GM19397 (cell line): Measurements from ENCODE around the gene RASAL3.
"Not testable (repeated sequence)": the region's sequence is repeated elsewhere in the genome, so short reads cannot be mapped to it uniquely, and the experiment has no call there.

ENCODE experiments used
- ATAC-seq: cut with Tn5 transposase; IDR thresholded peaks from one replicate; pipeline ENCODE4 v1.9.1; 2021; ENCODE audit warnings: mild to moderate bottlenecking, moderate library complexity; ENCODE audit not compliant: unreplicated experiment

The RASAL3 gene

DNA sequence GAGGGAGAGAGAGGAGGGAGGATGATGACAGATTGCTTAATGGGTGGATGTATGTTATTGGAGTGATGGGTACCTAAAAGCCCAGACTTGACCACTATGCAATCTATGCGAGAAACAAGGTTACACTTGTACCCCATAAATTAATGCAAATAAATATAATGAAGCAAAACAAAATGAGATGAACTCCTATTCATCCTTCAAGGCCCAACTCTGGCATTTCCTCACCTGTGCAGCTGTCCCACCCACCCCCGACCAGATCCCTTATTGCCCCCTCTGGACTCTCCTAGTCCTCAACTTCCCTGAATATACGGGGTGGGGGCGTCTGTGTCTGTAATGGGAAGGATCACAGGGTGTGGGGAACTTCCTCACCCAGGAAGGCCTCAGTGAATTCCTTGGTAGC is 10.8 kb upstream of the RASAL3 start:
- no peak for ATAC-seq

DNA sequence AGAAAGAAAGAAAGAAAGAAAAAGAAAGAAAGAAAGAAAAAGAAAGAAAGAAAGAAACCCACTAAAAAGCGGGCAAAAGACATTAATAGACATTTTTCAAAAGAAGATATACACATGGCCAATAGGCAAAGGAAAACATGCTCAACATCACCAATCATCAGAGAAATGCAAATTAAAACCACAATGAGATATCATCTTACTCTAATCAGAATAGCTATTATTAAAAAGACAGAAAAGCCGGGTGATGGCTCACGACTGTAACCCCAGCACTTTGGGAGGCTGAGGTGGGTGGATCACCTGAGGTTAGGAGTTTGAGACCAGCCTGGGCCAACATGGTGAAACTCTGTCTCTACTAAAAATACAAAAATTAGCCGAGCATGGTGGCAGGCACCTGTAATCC is 9.5 kb upstream of the RASAL3 start:
- not testable (repeated sequence) for ATAC-seq

DNA sequence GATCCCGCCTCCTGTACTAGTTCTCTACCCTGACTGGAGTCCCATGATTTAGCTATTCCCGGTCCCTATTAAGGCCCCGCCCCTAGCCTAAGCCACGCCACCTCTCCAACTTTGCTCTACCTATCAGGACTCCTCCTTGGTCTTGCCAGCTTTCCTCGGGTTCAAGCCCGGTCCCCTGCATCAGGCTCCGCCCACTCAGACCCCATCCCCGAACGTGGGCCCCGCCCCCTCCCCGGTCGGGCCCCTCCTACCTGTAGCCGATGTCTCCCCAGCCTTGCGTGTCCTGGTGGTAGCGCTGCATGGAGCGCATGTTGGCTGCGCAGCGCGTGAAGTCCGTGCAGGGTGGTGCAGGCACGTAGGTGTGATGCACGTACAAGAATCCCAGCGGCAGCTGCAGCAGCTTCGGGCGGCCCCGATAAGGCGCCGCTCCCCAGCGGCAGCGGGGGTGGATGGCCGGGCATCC is 7.3 kb upstream of the RASAL3 start:
- no peak for ATAC-seq

DNA sequence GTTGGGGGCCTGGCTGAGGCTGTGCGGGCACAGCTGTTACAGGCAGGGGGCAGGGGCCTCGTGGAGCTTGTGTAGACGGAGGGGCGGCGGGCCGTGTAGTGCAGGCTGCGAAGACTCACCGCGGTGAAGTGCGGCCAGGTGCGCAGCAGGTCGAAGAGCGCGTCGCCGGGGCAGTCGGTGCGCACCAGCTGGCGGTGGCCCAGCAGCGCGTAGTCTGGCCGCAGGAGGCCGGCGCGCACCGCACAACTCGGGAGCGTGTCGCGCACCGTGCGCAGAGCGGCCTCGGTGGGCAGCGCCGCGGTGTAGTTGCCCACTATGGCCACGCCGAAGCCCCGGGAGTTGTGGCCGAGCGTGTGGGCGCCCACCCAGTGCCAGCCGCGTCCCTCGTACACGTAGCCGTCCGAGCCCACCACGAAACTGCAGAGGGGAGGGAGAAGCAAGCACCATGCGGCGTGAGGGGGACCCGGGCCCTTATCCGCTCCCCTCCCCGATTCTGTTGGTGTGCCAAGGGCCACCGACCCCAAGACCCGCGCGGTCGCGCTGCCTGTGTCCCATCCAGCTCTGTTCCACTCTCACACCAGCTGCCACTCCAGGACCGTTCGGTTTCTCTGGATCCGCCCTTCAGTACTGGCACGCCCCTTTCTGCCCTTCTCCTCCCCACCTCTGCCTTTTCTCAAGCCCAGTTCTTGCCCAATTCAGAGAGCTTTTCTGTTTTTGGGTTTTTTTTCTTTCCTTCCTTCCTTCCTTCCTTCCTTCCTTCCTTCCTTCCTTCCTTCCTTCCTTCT is 5.4 kb upstream of the RASAL3 start:
- no peak for ATAC-seq

DNA sequence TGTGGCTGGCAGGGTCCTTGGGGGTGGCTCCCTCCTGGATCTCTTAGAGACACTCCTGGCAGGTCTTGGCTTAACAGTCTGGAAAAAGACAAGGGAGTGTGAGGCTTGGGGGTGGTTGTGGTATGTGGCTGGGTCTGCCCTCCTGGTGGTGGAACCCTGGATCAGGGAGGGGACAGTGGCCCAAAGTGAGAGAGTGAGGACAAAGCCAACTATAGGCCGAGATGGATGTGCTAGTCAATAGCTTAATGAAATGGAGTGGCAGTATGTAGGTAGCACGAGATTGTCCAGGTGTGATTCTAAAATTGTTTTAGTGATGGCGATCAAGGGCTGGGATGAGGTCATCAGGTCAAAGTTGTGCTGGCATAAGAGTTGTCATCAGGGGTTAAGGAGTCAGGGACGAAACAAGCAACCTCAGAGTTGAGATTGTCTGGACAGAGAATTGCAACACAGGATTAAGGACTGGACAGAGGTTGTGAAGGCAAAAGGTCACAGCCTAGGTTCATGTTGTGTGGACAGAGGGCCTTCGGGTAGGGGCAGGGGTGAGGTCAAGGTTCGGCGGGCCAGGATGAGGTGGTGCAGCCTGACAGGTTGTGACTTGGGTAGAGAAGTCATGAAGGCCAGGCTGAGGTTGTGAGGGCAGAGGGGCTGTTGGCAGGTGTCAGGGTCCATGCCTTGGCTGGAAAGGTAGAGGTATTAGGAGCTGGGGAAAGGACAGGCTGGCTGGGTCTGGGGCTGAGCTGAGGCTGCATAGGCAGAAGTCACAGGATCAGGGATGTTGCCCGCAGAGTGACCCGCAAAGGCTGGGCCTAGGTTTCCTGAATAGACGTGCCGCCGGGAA is 4.5 kb upstream of the RASAL3 start:
- ATAC-seq, result no peak

DNA sequence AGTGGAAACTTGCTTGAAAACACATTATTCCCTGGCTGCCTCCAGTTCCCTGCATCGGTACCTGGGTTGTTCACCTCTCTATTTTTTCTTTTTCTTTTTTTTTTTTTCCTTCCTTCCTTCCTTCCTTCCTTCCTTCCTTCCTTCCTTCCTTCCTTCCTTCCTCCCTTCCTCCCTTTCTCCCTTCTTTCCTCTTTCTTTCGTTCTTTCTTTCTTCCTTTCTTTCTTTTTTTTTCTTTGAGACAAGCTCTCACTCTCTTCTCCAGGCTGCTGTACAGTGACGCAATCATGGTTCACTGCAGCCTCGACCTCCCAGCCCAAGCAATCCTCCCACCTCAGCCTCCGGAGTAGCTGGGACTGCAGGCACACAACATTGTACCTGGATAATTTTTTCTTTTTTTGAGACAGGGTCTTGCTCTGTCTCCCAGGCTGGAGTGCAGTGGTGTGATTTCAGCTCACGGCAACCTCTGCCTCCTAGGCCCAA is 3.4 kb upstream of the RASAL3 start:
- no peak for ATAC-seq

DNA sequence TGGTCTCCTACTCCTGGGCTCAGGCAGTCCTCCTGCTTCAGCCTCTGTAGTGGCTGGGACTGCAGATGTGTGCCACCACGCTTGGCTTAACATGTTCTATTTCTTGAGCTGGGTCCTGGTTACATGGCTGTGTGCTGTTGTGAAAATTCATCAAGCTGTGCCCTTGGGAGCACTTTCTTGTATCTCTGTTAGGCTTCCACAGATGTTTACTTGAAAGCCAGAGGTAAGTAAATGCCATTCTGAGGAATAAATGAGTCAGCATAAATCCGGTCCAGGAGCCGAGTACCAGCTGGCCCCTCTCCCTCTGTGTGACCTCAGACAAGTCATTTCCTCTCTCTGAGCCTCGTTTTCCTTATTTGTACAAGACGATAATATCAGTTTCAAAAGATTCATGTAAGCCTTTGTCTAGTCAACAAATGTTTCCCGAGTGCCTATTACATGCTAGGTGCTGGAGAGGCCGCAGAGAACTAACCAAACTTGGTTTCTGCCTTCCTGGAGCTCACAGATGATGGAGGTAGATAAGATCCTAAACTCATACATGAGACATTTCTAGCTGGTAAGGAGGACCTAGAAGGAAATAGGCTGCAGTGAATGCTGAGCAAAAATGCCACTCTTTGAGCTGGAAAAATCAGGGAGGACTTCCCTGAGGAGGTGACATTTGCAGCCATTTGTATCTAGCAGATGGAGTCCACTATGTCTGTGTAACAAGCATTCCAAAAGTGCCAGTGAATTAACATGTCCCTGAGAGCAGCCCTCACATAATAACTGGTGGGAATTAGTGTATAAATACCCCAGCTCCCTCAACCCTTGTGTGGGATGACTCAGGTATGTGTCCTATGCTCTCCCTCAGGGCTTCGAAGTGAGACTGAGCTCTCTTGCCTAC is 2.7 kb upstream of the RASAL3 start:
- peak; percentile 44 for ATAC-seq

DNA sequence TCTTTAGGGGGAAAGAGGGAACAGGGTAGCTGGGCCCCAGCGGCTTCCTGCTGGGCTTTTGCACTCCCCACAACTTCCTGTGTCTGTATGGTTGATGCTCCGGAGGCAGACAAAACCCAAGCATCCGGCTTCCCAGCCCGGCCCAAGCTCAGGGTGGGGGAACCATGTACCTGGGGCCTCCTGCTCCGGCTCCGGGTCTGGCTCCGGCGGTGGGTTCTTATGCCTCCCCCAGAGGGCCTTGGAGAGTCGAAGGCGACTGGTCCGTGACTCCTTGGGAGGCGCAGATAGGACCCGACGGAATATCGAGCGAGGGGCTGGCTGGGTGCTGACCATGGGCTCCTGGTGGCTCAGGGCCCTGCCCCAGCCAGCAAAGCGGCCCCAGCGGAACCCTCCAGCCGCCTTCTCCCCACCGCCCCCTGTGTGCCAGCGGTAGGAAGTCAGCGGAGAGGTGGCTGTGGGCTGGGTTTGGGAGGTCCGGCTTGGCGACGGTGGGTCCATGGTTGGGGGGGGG is 428 bp downstream of the RASAL3 start:
- ATAC-seq, result no peak

DNA sequence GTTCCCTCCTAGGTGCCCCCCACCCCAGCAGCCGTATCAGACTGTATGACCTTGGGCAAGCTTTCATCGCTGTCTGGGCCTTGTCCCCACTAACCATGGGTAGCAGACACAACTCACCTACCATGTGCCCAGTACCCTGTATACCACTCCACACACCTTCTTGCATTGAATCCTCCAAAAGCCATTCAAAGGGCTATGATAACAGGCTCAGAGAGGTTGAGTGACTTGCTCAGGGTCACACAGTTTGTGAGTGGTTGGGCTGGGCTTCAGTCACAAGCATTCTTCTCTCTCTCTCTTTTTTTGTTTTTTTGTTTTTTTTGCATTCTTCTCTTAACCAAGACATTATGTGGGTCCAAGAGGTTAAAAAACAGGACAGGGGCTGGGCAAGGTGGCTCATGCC is 2.6 kb downstream of the RASAL3 start:
- ATAC-seq, result no peak

DNA sequence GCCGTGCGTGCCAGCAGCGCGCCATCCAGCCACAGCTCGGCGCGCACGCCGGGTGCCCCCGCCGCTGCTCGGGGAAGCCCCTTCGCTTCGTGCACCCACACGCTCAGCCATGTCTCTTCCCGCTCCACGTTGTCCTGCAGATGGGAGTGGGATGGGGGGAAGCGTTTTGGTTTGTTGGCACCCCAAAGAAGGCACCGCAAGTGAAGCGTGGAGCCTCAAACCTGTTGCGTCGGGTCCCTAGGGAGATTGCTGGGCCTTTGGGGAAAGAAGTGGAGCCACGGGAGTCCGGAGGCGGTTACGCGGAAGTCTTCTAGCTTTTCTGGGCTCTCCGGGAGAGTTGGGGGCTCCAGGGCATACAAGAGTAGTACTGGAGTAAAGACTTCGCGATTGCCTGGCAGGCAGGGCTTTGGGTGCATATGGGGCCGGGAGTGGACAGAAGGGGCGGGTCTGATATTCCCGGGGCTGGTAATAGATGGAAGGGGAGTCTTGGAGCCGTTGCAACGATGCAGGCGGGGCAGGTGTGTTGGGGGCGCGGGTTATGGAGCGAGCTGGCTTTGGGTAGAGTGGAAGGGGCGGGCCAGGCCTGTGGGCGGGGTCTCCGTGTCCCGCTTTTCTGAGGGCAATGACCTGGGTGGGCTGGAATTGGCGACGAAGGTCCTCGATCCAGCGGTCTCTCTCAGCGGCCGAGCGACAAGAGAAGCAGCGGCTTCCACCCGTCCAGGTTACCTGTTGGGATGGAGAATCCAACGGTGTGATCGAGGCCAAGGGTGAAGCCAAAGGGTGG is 6.5 kb downstream of the RASAL3 start:
- no peak for ATAC-seq

DNA sequence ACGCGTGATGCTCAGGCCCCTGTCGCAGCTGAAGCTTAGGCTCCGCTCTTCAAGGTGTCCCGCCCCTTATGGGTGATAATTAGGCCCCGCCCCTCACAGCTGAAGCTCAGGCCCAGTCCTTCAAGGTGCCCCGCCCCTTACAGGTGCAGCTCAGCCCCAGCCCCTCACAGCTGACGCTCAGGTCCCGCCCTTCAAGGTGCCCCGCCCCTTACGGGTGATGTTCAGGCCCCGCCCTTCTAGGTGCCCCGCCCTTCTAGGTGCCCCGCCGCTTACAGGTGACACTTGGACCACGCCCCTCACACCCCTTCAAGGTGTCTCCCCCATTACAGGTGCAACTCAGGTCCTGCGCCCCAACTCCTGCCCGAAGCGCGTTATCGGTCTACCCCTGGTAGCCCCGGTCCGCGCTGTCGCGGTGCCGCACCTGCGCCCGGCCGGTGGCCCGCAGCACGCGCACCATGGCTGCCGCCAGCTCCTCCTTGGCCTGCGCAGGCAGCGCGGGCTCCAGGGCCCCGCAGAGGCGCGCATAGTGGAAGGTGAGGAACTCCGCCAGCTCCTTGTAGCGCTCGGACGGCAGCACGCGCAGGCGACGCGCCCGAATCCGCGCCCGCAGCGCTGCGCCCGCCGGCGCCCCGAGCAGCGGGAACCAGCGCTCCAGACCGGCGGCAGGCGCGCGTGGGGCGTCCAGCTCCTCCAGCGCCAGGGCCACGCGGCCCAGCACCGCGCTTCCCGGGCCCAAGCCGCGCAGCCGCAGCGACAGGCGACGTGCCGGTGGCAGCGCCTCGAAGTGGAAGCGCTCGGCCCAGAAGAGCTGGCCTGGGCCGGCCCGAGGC is 7.3 kb downstream of the RASAL3 start:
- no peak for ATAC-seq

DNA sequence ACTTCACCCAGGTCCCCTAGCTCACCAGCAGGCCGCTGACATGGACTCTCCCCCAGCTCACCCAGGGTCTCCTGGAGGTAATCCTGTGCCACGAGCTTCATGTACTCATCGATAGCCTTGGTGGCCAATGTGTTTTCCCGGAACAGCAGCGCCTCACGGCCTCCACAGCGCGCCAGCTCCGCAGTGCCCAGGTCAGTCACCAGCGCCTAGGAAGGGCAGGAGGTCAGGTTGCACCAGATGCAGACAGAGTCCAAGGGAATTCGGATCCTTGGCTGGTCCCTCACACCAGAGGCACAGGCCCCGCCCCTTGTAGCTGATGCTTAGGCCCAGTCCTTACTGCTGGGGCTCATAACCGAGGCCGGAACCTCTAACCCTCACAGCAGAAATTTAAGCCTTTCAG is 7.9 kb downstream of the RASAL3 start:
- no peak for ATAC-seq

DNA sequence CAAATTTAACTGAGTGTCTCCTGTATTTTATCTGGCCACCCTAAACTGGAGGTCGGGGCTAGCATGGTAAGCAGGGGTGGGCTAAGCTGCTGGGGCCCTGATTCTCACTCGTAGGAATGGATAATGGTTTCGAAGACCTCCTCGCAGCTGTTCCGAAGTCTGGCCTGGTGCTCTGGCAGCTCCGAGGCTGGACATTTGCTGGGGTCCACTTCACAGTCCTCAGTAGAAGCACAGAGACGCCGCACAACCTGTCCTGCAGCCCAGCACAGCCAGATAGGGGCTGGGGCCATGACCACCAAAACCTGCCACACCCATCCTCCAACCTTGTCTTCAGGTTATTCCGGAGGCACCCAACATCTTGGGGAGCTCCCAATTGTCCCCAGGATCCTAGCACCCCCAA is 8.3 kb downstream of the RASAL3 start:
- no peak for ATAC-seq

DNA sequence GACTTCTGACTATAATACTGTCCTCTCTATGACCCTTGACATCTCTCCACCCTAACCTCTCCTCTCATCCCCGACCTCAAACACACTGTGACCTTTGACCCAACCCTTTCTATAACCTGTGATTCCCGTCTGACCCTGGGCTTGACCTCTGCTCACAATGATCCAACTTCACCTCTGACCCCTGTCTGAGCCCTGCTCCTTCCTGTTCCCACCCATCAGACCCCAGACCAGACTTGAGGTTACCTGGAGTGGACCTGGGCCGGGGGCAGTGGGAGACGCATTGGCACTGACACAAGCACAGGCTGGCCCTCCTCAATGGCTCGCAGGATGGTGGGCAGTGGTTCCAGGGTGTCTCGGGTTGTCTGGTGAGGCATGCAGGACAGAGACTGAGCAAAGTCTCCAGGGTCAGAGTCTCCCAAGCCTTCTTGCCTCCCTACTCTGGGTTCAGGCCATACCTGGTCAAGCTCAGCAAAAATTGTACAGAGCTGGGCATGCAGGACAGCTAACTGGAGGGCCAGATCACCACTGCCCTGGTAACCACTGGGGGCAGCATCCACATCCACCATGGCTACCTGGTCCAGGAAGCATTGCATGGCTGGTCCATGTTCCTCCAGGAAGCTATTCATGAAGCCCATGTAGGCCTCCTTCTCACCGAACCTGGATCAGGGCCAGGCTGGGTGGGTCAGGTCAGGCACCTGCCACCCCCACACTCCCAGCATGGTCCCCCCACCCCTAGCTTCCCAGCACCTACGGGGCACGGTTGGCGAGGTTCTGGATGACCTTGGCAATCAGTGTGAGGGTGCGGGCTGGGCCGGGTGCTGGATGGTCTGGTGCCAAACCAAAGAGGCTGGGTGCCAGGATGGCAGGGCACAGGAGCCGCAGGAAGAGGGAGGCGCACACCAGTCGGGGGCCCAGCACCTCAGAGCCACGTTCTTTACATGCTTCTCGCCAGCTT is 10.2 kb downstream of the RASAL3 start:
- ATAC-seq, result no peak

DNA sequence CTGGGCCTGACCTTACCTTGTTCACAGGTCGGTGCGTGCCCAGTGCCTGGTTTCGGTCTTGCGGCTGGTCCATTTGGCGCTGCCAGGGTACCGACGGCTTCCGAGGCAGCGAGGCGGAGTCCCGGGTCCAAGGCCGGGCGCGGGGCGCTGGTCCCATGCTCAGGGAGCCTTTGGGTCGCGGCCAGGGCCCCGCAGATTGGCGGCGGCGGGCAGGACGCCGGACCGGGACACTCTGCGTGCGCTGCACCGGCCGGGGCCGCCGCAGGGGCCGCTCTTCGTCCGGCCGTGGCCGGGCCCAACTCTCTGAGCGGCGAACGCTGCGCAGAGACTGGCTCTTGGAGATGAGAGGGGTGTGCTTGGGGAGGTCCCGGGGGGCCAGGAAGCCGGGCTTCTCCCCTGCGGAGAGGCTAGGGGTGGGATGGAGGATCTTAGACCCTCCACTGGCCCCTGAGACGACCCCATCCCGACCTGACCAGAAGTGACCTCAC is 11.2 kb downstream of the RASAL3 start:
- ATAC-seq, result no peak

DNA sequence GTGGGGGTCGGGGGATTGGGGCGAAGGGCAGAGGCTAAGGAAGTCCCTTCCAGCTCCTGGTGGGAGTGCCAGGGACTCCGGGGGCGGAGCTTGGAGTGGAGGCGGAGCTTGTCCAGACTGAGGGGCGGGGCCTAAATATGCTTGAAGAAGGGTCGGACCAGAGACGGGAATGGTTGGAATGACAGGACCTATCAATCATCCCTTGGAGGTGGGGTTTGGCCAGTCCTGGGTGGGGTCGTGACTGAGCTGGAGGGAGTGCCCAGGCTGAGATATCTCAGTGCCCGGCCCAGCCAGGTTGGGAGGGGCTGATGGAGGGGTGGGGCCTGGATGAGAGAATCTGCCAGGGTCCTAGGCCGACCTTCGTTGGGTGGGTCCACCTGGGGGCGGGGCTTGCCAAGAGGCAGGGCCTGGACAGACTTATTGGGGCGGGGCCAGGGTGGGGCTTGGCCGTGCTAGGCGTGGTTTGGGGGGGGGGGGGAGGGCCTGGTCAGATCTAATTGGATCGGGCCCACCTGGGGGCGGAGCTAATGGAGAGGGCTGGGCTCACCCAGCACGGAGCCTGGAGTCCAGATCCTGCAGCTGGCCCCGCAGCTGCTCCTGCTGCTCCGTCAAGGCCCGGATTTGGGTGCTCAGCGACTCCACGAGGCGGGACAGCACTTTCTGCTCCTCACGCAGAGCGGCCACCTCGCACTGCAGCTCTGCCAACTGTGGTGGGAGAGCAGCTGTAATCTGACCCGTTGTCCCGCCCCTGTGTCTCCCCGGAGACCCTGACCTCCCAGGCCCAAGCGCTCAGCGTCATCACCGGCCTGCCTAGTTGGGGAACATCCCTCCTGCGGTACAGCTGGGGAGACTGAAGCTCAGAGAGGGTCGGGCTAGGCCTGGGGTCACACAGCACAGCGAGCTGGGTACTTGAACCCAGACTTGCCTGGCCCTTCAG is 12.0 kb downstream of the RASAL3 start:
- no peak for ATAC-seq

DNA sequence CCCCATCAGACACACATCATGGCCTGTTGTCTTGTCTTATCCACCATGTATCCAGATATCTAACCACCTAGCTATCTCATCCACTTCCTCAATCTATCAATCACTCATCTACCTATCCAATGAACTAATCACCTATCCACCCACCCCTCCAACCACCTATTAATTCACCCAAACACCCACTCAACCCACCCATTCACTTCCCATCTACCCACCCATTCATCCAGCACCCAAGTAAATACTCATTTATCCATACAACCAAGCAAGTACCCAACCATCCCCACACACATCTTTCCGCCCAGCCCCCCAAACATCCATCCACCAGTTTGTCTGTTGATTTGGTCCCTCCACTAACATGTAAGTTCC is 13.8 kb downstream of the RASAL3 start:
- no peak for ATAC-seq
